ENCODE data around the gene NFAT5.

The NFAT5 gene

DNA sequence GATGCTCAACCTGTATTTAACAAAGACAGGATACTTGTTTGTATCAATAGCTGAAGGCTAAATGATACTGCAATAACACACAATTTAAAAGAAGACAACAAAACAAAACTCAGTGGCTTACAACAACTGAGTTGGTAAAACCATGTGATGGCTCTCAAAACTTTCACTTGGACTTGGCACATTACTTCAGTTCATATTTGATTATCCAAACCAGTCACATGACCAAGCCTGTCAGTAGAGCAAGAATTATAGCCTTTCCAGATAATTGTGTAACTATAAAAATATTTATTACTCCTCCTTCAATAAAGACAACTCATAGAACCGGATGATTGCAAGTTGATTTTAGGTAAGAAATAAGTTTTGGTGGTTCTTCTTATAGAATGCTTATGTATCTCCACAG lies 103.8 kb downstream of the NFAT5 start:
- H3K4me3 Mint-ChIP-seq: no peak overlapping the region
- no peaks in the 10 kb centered on the region for H3K27me3 Mint-ChIP-seq
- DNase-seq: no peak
- no peaks in the 10 kb centered on the region for H3K9me3 Mint-ChIP-seq
- no peaks in the 10 kb centered on the region for H3K4me1 Mint-ChIP-seq (ENCODE audit: low read depth)
- H3K36me3 Mint-ChIP-seq (ENCODE audit: low read depth): peaks cover 66% of the 10 kb centered on the region
- no peak overlapping the region for H3K27ac Mint-ChIP-seq

- Mint-ChIP-seq H3K9me3 (no peaks in the 10 kb centered on the region), H3K27me3 (no peaks in the 10 kb centered on the region), H3K27ac (peak overlapping the region; percentile 14), H3K4me1 (ENCODE audit: low read depth) (no peaks in the 10 kb centered on the region), H3K4me3 (no peak overlapping the region), H3K36me3 (ENCODE audit: low read depth) (peaks cover 80% of the 10 kb centered on the region)
- DNase-seq: no peak
Observed at GRCh38 chr16:69672315-69672997, 106.7 kb downstream of the NFAT5 start.

DNA sequence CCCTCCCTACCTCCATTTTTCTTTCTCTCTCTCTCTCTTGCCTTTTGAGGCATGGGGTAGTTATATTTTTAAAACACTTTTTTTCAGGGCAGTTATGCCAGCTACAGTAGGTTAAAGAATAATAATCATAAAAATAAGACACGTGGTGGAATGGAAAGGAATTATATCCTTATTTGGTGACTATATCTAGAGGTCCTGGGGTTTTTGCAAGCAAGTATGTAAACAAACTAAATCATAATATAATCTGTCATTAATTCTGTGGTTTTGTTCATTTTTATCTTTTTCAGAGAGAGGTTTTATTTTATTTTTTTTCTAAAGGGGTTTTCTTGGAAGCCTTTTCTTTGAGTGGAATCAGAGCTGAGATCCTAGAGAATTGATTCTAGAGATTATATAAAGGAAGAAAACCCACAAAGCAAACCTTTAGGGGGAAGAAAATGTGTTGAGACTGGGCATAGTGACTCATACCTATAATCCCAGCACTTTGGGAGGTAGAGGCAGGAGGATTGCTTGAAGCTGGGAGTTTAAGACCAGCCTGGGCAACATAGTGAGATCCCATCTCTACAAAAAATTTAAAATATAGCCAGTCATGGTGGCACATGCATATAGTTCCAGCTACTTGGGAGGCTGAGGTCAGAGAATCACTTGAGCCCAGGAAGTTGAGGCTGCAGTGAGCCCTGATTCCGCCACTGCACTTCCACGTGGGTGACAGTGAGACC lies 107.4 kb downstream of the NFAT5 start:
- no peaks in the 10 kb centered on the region for H3K27me3 Mint-ChIP-seq
- no peak for DNase-seq
- no peaks in the 10 kb centered on the region for H3K9me3 Mint-ChIP-seq
- H3K4me3 Mint-ChIP-seq: no peak overlapping the region
- peaks cover 82% of the 10 kb centered on the region for H3K36me3 Mint-ChIP-seq (ENCODE audit: low read depth)
- no peaks in the 10 kb centered on the region for H3K4me1 Mint-ChIP-seq (ENCODE audit: low read depth)
- peak overlapping the region; percentile 40 for H3K27ac Mint-ChIP-seq

- Mint-ChIP-seq H3K36me3 (ENCODE audit: low read depth) (peaks cover 77% of the 10 kb centered on the region), H3K9me3 (no peaks in the 10 kb centered on the region), H3K27me3 (no peaks in the 10 kb centered on the region), H3K4me1 (ENCODE audit: low read depth) (no peaks in the 10 kb centered on the region), H3K4me3 (no peak overlapping the region), H3K27ac (no peak overlapping the region)
- DNase-seq: no peak
Observed at GRCh38 chr16:69680358-69680757, 114.6 kb downstream of the NFAT5 start.

DNA sequence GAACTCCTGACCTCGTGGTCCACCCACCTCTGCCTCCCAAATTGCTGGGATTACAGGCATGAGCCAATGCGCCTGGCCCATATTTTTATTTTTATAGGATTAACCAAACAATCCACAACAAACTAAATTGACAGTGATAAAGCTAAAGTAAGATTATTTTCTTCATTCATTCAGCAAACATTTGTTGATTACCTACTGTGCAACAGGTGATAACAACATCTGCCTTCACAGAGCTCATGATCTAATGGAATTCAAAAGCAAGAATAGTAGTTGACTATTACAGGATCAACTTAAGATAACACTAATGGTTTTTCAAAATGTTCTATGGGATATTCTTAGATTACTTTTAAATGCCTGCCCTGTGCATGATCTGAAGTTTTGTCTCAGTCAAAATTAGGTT lies 122.8 kb downstream of the NFAT5 start:
- H3K27me3 Mint-ChIP-seq: no peaks in the 10 kb centered on the region
- H3K27ac Mint-ChIP-seq: no peak overlapping the region

GRCh38 chr16:69691980-69692911 lies 126.5 kb downstream of the NFAT5 start:
- Mint-ChIP-seq H3K27me3 (no peaks in the 10 kb centered on the region), H3K4me3 (no peak overlapping the region), H3K4me1 (ENCODE audit: low read depth) (peaks cover 14% of the 10 kb centered on the region), H3K9me3 (no peaks in the 10 kb centered on the region), H3K27ac (peak overlapping the region; percentile 90), H3K36me3 (ENCODE audit: low read depth) (peaks cover 84% of the 10 kb centered on the region)
- no peak for DNase-seq

More for the DNA sequence above, 122.8 kb downstream of the NFAT5 start:
- Mint-ChIP-seq H3K9me3 (no peaks in the 10 kb centered on the region), H3K4me3 (no peak overlapping the region), H3K4me1 (ENCODE audit: low read depth) (peaks cover 14% of the 10 kb centered on the region), H3K36me3 (ENCODE audit: low read depth) (peaks cover 70% of the 10 kb centered on the region)
- no peak for DNase-seq

- Mint-ChIP-seq H3K27ac (no peak overlapping the region), H3K4me3 (no peak overlapping the region), H3K36me3 (ENCODE audit: low read depth) (peaks cover 88% of the 10 kb centered on the region), H3K4me1 (ENCODE audit: low read depth) (peaks cover 14% of the 10 kb centered on the region), H3K27me3 (no peaks in the 10 kb centered on the region), H3K9me3 (no peaks in the 10 kb centered on the region)
- no peak for DNase-seq
Observed at GRCh38 chr16:69693916-69694315, 128.2 kb downstream of the NFAT5 start.

- DNase-seq: no peak
- no peak overlapping the region for H3K4me3 Mint-ChIP-seq
- H3K36me3 Mint-ChIP-seq (ENCODE audit: low read depth): peaks cover 78% of the 10 kb centered on the region
- H3K27me3 Mint-ChIP-seq: no peaks in the 10 kb centered on the region
- no peaks in the 10 kb centered on the region for H3K4me1 Mint-ChIP-seq (ENCODE audit: low read depth)
- no peak overlapping the region for H3K27ac Mint-ChIP-seq
- no peaks in the 10 kb centered on the region for H3K9me3 Mint-ChIP-seq
Observed at GRCh38 chr16:69698404-69698803, 132.6 kb downstream of the NFAT5 start.

DNA sequence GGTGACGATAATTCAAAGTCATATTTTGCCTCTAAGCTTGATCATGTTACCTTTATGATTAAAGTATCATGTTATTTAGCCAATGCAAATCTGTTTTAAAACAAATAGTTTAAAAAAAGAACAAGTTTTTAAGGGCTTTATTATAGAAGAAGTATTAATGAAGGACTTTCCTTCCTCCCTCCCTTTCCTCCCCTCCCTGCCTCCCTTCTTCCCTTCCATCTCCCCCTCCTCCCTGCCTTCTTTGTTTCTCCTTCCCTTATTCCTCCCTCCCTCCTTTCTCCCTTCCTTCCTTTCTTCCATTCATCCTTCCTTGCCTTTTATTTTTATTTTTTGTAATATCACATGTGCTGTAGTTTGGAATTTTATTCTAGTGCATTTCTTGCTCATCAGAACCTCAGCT lies 134.1 kb downstream of the NFAT5 start:
- no peak for DNase-seq
- Mint-ChIP-seq H3K9me3 (no peaks in the 10 kb centered on the region), H3K27me3 (no peaks in the 10 kb centered on the region), H3K4me1 (ENCODE audit: low read depth) (no peaks in the 10 kb centered on the region), H3K36me3 (ENCODE audit: low read depth) (peaks cover 75% of the 10 kb centered on the region), H3K4me3 (no peak overlapping the region), H3K27ac (no peak overlapping the region)

DNA sequence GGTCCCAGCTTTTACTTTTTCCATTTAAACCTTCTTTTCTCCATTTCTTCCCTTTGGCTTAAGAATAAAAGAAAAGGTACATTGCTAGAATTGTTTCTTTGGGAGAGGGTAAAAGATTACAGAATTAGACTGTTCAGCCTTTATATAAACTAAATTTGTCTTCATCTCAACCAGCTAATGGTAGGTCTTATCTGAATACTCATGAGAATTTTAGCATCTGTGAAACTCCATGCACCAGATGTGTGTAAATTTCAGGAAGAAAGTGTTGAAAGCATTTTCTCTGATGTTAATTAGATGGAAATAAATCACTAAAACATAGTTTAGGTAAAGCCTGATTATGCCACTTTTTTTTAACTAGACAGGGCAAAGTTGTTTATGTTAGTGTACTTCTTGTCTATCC lies 135.7 kb downstream of the NFAT5 start:
- Mint-ChIP-seq H3K4me1 (ENCODE audit: low read depth) (no peaks in the 10 kb centered on the region), H3K27ac (peak overlapping the region; percentile 50), H3K9me3 (no peaks in the 10 kb centered on the region), H3K27me3 (no peaks in the 10 kb centered on the region), H3K36me3 (ENCODE audit: low read depth) (peaks cover 61% of the 10 kb centered on the region), H3K4me3 (no peak overlapping the region)
- DNase-seq: no peak

- Mint-ChIP-seq H3K9me3 (no peaks in the 10 kb centered on the region), H3K36me3 (ENCODE audit: low read depth) (peaks cover 59% of the 10 kb centered on the region)
Observed at GRCh38 chr16:69701866-69702265, 136.1 kb downstream of the NFAT5 start.

DNA sequence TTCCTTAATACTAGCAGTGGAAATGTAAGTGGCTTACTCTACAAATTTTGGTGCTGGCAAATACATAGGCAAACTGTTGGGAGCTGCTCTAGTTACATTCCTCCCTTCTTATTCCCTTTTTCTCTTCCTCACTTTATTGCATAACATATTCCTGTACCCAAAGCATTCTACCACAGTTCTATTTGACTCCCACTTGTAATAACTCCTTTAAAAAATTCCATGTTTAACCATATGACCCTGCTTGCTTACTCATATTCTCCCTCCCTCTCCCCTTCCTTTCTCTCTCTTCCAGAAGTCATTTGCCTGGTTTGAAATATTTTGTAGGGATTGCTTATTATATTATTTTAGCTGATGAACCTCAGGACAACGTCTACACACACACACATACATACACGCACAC lies 137.9 kb downstream of the NFAT5 start:
- no peaks in the 10 kb centered on the region for H3K9me3 Mint-ChIP-seq
- DNase-seq: no peak
- peak overlapping the region; percentile 1 for H3K27ac Mint-ChIP-seq
- no peaks in the 10 kb centered on the region for H3K4me1 Mint-ChIP-seq (ENCODE audit: low read depth)
- H3K36me3 Mint-ChIP-seq (ENCODE audit: low read depth): peaks cover 60% of the 10 kb centered on the region
- no peaks in the 10 kb centered on the region for H3K27me3 Mint-ChIP-seq
- H3K4me3 Mint-ChIP-seq: no peak overlapping the region

More at GRCh38 chr16:69701866-69702265, 136.1 kb downstream of the NFAT5 start:
- Mint-ChIP-seq H3K4me1 (ENCODE audit: low read depth) (no peaks in the 10 kb centered on the region), H3K27ac (no peak overlapping the region), H3K27me3 (no peaks in the 10 kb centered on the region), H3K4me3 (no peak overlapping the region)
- no peak for DNase-seq

- Mint-ChIP-seq H3K4me3 (no peak overlapping the region), H3K27ac (peak overlapping the region; percentile 4), H3K27me3 (no peaks in the 10 kb centered on the region), H3K4me1 (ENCODE audit: low read depth) (peaks cover 8% of the 10 kb centered on the region), H3K36me3 (ENCODE audit: low read depth) (peaks cover 49% of the 10 kb centered on the region), H3K9me3 (no peaks in the 10 kb centered on the region)
- DNase-seq: no peak
Observed at GRCh38 chr16:69706256-69706974, 140.6 kb downstream of the NFAT5 start.

GRCh38 chr16:69706975-69707340 lies 141.2 kb downstream of the NFAT5 start:
- peaks cover 47% of the 10 kb centered on the region for H3K36me3 Mint-ChIP-seq (ENCODE audit: low read depth)
- peaks cover 10% of the 10 kb centered on the region for H3K4me1 Mint-ChIP-seq (ENCODE audit: low read depth)
- DNase-seq: no peak
- H3K27me3 Mint-ChIP-seq: no peaks in the 10 kb centered on the region
- H3K9me3 Mint-ChIP-seq: no peaks in the 10 kb centered on the region
- H3K27ac Mint-ChIP-seq: peak overlapping the region; percentile 4
- H3K4me3 Mint-ChIP-seq: no peak overlapping the region
